GM23248 (cell line): ENCODE measurements around the gene POU2F1. TPM values are rescaled to one million over a fixed set of nuclear protein-coding genes. Genes with fewer than 3 reads are reported as not detected.
A peak's percentile ranks its signal among the peaks of the same experiment; 100 is the strongest.

Experiments used
- DNase-seq: peaks from one replicate; pipeline ENCODE4 v3.0.0-alpha.2; 2015
- H2AFZ ChIP-seq: fragments of 200-600 bp; sonication (generic); 2 replicates; pipeline ENCODE4 v1.6.1; 2016; ENCODE audit warnings: antibody characterized with exemption
- H3F3A ChIP-seq: fragments of 200-600 bp; sonication (generic); 2 replicates; pipeline ENCODE4 v1.6.1; 2016; ENCODE audit warnings: mild to moderate bottlenecking, antibody characterized with exemption, mixed run types; ENCODE audit not compliant: insufficient read depth
- H3K27ac ChIP-seq: fragments of 200-600 bp; sonication (generic); 2 replicates; pipeline ENCODE4 v1.5.1; 2016; ENCODE audit warnings: mild to moderate bottlenecking
- H3K27me3 ChIP-seq: fragments of 200-600 bp; sonication (generic); replicated peaks from 2 replicates; pipeline ENCODE4 v1.6.1; 2016; ENCODE audit warnings: mild to moderate bottlenecking; ENCODE audit not compliant: insufficient read depth
- H3K36me3 ChIP-seq: fragments of 200-600 bp; sonication (generic); 2 replicates; pipeline ENCODE4 v1.6.1; 2016; ENCODE audit warnings: low read depth, mild to moderate bottlenecking
- H3K4me1 ChIP-seq: fragments of 200-600 bp; sonication (generic); 2 replicates; pipeline ENCODE4 v1.6.1; 2016; ENCODE audit warnings: mild to moderate bottlenecking; ENCODE audit not compliant: insufficient read depth
- H3K4me2 ChIP-seq: fragments of 200-600 bp; sonication (generic); one replicate; pipeline ENCODE4 v1.6.1; 2016; ENCODE audit warnings: mild to moderate bottlenecking; ENCODE audit not compliant: unreplicated experiment
- H3K4me3 ChIP-seq: fragments of 200-600 bp; sonication (generic); 2 replicates; pipeline ENCODE4 v1.5.1; 2016; ENCODE audit warnings: mild to moderate bottlenecking
- H3K79me2 ChIP-seq: fragments of 200-600 bp; sonication (generic); 2 replicates; pipeline ENCODE4 v1.6.1; 2016; ENCODE audit warnings: mild to moderate bottlenecking; ENCODE audit not compliant: insufficient read depth
- H3K9ac ChIP-seq: fragments of 200-600 bp; sonication (generic); 2 replicates; pipeline ENCODE4 v1.6.1; 2016; ENCODE audit warnings: mild to moderate bottlenecking
- H3K9me2 ChIP-seq: fragments of 200-600 bp; sonication (generic); 2 replicates; pipeline ENCODE4 v1.6.1; 2016; ENCODE audit warnings: mixed run types, mild to moderate bottlenecking, moderate library complexity; ENCODE audit not compliant: insufficient read depth
- H3K9me3 ChIP-seq: fragments of 200-600 bp; sonication (generic); one replicate; pipeline ENCODE4 v1.6.1; 2017; ENCODE audit warnings: low read depth
- H4K20me1 ChIP-seq: fragments of 200-600 bp; sonication (generic); 2 replicates; pipeline ENCODE4 v1.6.0; 2016; ENCODE audit not compliant: insufficient read depth
- EZH2 ChIP-seq: fragments of 200-600 bp; sonication (generic); IDR thresholded peaks from 2 replicates; pipeline ENCODE4 v1.6.1; 2018; ENCODE audit warnings: antibody characterized with exemption, mild to moderate bottlenecking; ENCODE audit not compliant: insufficient read depth, poor library complexity, severe bottlenecking
- EZH2phosphoT487 ChIP-seq: fragments of 200-600 bp; sonication (generic); IDR thresholded peaks from 2 replicates; pipeline ENCODE4 v1.6.1; 2018; ENCODE audit warnings: antibody characterized with exemption, moderate library complexity, mild to moderate bottlenecking, low read depth; ENCODE audit not compliant: insufficient read depth
- WGBS, 2 experiments: methylation state at CpG; one replicate each; pipeline ENCODE4 v1.1.6; 2015 to 2017; ENCODE audit warnings: low lambda C conversion rate in 2 of 2, low coverage in 1 of 2; ENCODE audit errors: missing lambda C conversion rate in 2 of 2; 5-methylcytosine and 5-hydroxymethylcytosine counted together
- in situ Hi-C: fragments of 300-500 bp; cut with MboI; formaldehyde crosslinking; loops from 2 replicates; pipeline ENCODE4 v1.15.0; 2020
- polyA plus RNA-seq: library from polyadenylated mRNA; unstranded; fragments of >200 nt; fragmentation: Nextera tagmentation; extraction: Ambion mirVana; gene quantifications from 2 replicates; pipeline ENCODE4 v1.2.1, GENCODE V29; 2016
- total RNA-seq: library from RNA; depleted of rRNA; stranded (reverse); fragments of >200 nt; shearing (Covaris generic); gene quantifications from 2 replicates; pipeline ENCODE4 v1.2.3, GENCODE V29; 2014

POU2F1 gene
- total and polyA plus RNA-seq, 2 experiments from 2014 or later: 3.4 to 3.7 TPM

- Histone ChIP-seq H4K20me1 (no peaks in the 10 kb centered on the region), H3K27me3 (no peaks in the 10 kb centered on the region), H3K4me3 (no peak overlapping the region), H3F3A (no peaks in the 10 kb centered on the region), H3K36me3 (no peaks in the 10 kb centered on the region), H3K79me2 (0 out of 2 replicates have a peak, but pooled peaks cover 3% of the 10 kb centered on the region), H3K27ac (no peak overlapping the region), H3K9me2 (no peaks in the 10 kb centered on the region), H3K4me1 (no peaks in the 10 kb centered on the region), H3K4me2 (no peak overlapping the region), H3K9ac (no peak overlapping the region), H2AFZ (no peak overlapping the region), H3K9me3 (no peaks in the 10 kb centered on the region)
- 89% methylated on average over 4 of the region's 4 CpGs for WGBS, 2 experiments
- no peak for TF ChIP-seq EZH2phosphoT487
- TF ChIP-seq EZH2: no peak
- in situ Hi-C loops: no loop called here
- no peak for DNase-seq
Measured at GRCh38 chr1:167367705-167368104, 147.0 kb downstream of the POU2F1 start.

- Histone ChIP-seq H3K79me2 (no peaks in the 10 kb centered on the region), H3K27ac (no peak overlapping the region), H3K4me3 (no peak overlapping the region), H3K9ac (no peak overlapping the region), H3K9me3 (no peaks in the 10 kb centered on the region), H2AFZ (no peak overlapping the region), H3K4me2 (no peak overlapping the region), H3K4me1 (no peaks in the 10 kb centered on the region), H3K9me2 (no peaks in the 10 kb centered on the region), H3K27me3 (no peaks in the 10 kb centered on the region), H3K36me3 (no peaks in the 10 kb centered on the region), H3F3A (peaks cover 3% of the 10 kb centered on the region; the same call in 1 of the 2 replicates), H4K20me1 (no peaks in the 10 kb centered on the region)
- in situ Hi-C loops: no loop called here
- TF ChIP-seq EZH2 (no peak), EZH2phosphoT487 (no peak)
- DNase-seq: no peak
Measured at GRCh38 chr1:167369175-167369574, 148.5 kb downstream of the POU2F1 start.

- WGBS, 2 experiments: 79 to 88% methylated on average over 4 of the region's 4 CpGs
Measured at GRCh38 chr1:167369933-167370332, 149.2 kb downstream of the POU2F1 start.

GRCh38 chr1:167371030-167371429 lies 150.3 kb downstream of the POU2F1 start:
- H3K4me3 ChIP-seq: no peak overlapping the region
- no peak overlapping the region for H3K4me2 ChIP-seq
- H3K36me3 ChIP-seq: 0 out of 2 replicates have a peak, but pooled peaks cover 2% of the 10 kb centered on the region
- H3K9me3 ChIP-seq: no peaks in the 10 kb centered on the region
- peaks cover 3% of the 10 kb centered on the region; the same call in 1 of the 2 replicates for H3F3A ChIP-seq
- DNase-seq: no peak
- H2AFZ ChIP-seq: no peak overlapping the region
- TF ChIP-seq EZH2: no peak
- no peak for TF ChIP-seq EZH2phosphoT487
- no peak overlapping the region for H3K9ac ChIP-seq
- H3K27ac ChIP-seq: no peak overlapping the region
- H3K79me2 ChIP-seq: no peaks in the 10 kb centered on the region
- no peaks in the 10 kb centered on the region for H3K4me1 ChIP-seq
- no peaks in the 10 kb centered on the region for H4K20me1 ChIP-seq
- WGBS, 2 experiments: 77 to 86% methylated on average over 4 of the region's 4 CpGs
- H3K9me2 ChIP-seq: no peaks in the 10 kb centered on the region
- no peaks in the 10 kb centered on the region for H3K27me3 ChIP-seq
- in situ Hi-C loops: no loop called here

More at GRCh38 chr1:167369933-167370332, 149.2 kb downstream of the POU2F1 start:
- Histone ChIP-seq H3K9me3 (no peaks in the 10 kb centered on the region), H3K4me3 (no peak overlapping the region), H3F3A (peaks cover 3% of the 10 kb centered on the region; the same call in 1 of the 2 replicates), H2AFZ (no peak overlapping the region), H3K9me2 (no peaks in the 10 kb centered on the region), H3K4me2 (no peak overlapping the region), H3K27ac (no peak overlapping the region), H3K36me3 (no peaks in the 10 kb centered on the region), H3K4me1 (no peaks in the 10 kb centered on the region), H3K79me2 (no peaks in the 10 kb centered on the region), H4K20me1 (no peaks in the 10 kb centered on the region), H3K9ac (no peak overlapping the region), H3K27me3 (no peaks in the 10 kb centered on the region)
- in situ Hi-C loops: no loop called here
- TF ChIP-seq EZH2phosphoT487 (no peak), EZH2 (no peak)
- DNase-seq: no peak

GRCh38 chr1:167373398-167373797 lies 152.7 kb downstream of the POU2F1 start:
- H3K9me2 ChIP-seq: no peaks in the 10 kb centered on the region
- no peak overlapping the region for H3K4me3 ChIP-seq
- H3K27ac ChIP-seq: no peak overlapping the region
- H3K4me1 ChIP-seq: no peaks in the 10 kb centered on the region
- no peak overlapping the region for H3K9ac ChIP-seq
- 52 to 65% methylated on average over 1 of the region's 1 CpG for WGBS, 2 experiments
- 0 out of 2 replicates have a peak, but pooled peaks cover 7% of the 10 kb centered on the region for H3K36me3 ChIP-seq
- H3K9me3 ChIP-seq: no peaks in the 10 kb centered on the region
- no peak overlapping the region for H2AFZ ChIP-seq
- TF ChIP-seq EZH2phosphoT487 (no peak), EZH2 (no peak)
- no peaks in the 10 kb centered on the region for H3K27me3 ChIP-seq
- peak; percentile 43 for DNase-seq
- in situ Hi-C loops: no loop called here
- no peak overlapping the region for H3K4me2 ChIP-seq
- H3K79me2 ChIP-seq: no peaks in the 10 kb centered on the region
- peaks cover 3% of the 10 kb centered on the region; the same call in 1 of the 2 replicates for H3F3A ChIP-seq
- no peaks in the 10 kb centered on the region for H4K20me1 ChIP-seq
